Right forelimb (tissue), 1 donor: ENCODE results near the gene GALNT18.

Source experiments
- DNase-seq: peaks from one replicate; pipeline ENCODE4 v3.0.0-alpha.2; 2018

GALNT18 gene

GRCh38 chr11:11584937-11585336 lies 36.9 kb downstream of the GALNT18 start:
- DNase-seq, result no peak

DNA sequence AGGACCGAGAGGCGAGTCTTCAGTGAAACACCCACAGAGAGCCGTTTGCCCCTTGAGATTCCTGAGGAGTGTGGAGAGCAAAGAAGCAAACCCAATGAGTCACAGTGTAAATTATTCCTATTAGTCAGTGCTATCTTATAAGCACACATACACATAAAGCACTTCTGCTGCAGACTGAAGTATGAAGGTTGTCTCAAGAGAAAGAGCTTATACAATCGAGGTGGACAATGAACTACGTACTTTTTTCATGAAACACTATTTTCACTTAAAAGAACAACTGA lies 37.3 kb downstream of the GALNT18 start:
- no peak for DNase-seq

DNA sequence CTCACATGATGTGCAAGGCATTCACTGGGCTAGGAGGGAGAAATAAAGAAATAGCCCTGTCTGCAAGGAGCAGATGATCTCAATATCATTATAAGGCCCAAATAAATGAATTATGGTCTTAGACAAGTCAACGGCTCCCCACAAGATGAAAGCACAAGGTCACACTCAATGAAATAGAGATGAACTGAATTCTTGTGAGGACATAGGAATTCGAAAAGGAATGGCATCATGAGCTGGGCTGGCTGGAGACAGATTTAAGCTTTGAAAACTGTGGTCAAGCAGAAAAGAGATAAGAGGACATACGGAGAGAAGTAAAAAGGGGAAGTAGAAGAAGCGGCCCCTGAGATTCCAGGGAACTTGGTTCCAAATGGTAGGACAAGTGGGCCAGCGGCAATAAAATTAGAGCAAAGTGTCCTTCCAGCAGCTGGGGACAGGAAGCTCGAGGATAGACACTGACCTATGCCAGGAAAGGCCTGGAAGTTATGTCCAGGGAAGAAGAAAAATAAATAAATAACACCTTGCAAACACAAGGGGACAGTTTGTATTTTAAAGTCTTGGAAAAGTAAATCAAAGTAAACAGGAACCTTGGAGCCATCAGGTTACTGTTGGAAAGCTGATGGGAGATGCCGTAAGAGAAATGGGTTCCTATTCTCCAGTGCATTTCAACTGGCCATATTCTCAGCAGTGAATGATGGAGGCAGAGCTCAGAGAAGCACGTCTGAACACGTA lies 37.8 kb downstream of the GALNT18 start:
- DNase-seq, result no peak

GRCh38 chr11:11582011-11582701 lies 39.6 kb downstream of the GALNT18 start:
- no peak for DNase-seq

- no peak for DNase-seq
Measured at GRCh38 chr11:11581481-11581880, 40.3 kb downstream of the GALNT18 start.

DNA sequence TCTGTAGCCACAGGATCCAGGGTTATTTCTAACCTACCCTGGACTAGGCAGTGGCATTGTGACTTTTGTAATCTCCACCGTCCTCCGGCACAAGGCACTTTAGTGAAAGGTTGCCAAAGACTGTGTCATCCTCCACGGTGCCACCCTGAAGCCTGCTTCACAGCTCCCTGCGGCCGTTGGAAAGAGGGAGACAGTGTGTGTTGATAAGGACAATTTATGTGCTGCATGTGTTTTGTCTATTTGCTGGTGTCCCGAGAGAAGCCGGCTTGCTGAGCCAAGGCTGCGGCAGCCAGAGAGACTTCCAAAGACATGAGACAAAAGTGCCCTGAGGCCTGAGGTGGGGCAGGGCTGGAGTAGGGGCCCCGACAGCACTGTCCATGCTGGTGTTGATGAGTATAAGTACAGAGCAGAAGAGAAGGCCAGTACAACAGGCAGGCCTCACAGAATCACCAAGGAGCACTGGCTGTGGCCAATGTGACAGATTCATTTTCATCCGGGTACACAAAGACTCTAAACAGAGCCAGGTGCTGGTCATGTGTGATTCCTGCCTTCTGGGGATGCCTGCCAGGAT lies 40.9 kb downstream of the GALNT18 start:
- DNase-seq, result peak; percentile 36

- DNase-seq, result peak; percentile 12
Measured at GRCh38 chr11:11580012-11580411, 41.8 kb downstream of the GALNT18 start.

DNA sequence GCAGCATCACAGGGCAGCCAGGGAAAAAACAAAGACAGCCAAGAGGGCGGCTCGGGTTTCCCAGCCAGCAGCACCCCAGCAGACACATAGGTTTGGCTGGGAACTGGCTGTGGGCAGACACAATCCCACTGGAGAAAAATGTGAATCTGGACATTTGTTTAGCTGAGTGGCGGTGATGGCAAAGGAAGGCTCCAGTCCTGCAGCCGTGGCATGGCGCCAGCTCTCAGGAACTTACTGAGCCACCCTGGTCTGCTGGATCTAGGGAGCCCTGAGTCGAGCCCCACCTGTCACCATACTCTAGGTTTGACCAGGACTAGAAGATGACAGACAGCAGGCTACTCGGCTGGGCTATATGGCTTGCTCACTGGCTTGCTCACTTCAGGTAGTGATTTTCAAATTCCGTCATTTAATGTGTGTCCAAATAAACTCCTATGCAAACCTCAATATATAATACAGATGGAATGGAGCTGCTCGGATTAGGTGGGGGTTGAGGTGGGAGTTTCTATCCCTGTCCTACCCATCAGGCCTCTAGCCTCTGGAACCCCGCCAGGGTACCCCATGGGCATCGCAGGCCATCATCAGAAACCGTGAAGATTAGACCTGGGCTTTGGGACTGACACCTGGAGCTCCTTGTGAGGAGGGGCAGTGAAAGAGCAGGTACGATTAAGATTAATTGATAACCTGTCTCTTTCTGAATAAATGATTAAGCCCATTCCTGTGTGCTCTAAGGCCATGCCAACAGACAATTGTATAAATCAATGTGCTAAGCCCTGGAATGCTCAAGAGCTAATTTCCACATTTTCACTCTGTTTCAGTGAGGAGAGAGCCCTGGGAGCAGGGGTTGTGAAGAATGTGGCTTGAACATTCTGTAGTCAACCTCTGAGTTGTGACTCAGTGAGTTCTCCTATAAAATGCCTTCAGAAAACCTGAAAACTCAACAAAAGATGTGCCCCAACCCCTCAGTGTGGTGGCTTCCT lies 42.5 kb downstream of the GALNT18 start:
- DNase-seq, result peak; percentile 32

DNA sequence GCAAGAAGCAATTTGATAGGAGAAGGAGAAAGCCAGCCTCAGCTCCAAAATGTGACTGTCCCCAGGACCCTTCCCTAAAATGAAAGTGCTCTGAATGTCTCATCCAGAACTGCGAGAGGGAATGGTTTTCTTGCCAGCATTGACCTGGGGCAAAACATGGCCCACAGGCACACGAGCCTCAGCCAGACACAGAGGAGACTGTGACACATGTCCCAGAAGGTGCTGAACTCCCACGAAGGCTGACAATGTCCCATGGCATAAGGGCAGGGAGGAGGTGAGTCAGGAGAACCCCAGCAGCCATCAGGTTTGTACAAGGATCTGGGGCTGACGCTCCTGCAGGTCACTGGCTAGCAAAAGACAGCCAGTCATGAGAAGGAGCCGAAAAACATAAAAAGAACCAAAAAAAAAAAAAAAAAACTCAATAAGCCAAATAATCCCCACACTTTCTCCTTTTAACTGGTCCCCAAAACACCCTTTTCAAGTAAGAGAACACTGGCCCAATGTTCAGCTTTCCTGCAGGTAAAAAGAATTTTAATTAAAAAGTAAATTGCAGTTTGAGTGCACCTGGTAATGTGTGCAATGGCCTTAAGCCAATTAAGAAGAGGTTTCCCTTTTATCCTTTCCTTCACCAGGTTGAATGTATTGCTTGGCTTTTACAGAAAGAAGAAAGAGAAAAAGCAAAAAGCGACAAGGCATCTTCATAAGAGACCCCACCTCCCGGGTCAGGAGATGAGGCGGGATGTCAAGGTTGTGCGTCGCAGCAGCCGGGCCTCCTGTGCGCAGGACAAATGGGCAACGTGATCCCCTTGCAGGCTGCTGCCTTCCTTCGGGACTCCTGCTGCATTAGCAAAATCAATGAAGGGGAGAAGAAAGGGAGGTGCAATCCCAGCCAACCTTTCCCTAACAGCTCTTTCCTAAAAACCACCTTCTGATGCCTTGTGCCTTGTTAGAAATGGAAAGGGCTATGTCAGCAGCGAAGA lies 43.6 kb downstream of the GALNT18 start:
- no peak for DNase-seq

GRCh38 chr11:11577251-11577855 lies 44.5 kb downstream of the GALNT18 start:
- DNase-seq, result no peak

DNA sequence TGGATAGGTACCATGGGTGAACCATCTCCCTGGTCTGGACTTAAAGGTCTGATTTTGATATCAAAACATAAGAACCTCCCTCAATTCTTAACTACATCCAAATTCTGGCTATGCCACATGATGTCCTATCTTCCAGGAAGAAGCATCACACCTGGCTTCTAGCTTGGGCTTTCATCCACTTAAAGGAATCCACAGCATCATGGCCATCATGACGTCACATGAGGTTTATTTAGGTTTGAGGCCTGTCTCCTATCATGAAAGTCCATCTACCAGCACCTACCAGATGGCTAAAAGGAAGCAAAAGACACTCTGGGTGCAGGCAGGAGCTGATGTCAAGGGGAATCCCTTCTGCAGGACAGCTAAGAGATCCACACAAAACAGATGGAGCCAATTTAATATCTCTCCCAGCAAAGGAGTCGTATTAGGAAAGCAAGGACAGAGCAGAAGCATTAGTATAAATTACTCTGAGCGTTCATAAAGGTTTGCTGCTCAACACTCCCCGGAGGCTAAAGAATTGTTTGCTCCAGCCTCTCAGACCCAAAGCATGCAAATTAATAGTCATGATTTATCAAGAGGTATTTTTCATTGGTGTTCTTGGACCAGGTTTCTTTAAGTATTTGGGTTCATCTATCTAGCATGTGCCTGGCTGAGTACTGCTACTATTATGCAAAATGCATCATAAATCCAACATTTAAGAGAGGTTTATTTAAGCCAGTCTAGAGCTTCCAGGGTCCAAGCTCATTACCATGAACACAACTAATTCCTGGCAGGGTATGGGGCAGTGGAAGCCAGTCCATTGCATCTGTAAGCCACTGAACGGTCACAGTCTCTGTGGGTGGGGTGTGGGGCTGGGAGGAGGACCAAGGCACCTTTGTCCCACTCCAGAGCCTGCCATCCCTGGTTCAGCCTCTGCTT lies 47.2 kb downstream of the GALNT18 start:
- DNase-seq, result no peak

DNA sequence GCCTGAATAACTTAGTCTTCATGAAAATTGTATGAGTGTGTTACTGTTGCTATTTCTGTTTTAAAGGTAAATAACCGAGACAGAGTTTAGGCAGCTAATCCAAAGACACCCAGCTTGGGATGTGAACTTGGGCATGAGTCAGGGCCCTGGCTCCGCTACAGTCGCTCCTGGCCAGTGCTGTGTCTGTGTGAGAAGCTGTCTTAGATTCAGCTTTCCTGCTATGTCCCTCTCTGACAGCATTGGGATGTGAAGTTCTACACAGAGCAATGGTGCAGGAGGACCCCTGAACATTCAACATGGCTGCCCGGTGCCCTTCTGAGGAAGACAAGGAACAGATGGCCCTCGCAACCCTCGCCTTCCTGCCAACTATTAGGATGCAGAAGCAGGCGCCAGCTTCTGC lies 49.4 kb downstream of the GALNT18 start:
- no peak for DNase-seq

- DNase-seq, result no peak
Measured at GRCh38 chr11:11571893-11572292, 49.9 kb downstream of the GALNT18 start.

GRCh38 chr11:11570823-11571222 lies 51.0 kb downstream of the GALNT18 start:
- no peak for DNase-seq

DNA sequence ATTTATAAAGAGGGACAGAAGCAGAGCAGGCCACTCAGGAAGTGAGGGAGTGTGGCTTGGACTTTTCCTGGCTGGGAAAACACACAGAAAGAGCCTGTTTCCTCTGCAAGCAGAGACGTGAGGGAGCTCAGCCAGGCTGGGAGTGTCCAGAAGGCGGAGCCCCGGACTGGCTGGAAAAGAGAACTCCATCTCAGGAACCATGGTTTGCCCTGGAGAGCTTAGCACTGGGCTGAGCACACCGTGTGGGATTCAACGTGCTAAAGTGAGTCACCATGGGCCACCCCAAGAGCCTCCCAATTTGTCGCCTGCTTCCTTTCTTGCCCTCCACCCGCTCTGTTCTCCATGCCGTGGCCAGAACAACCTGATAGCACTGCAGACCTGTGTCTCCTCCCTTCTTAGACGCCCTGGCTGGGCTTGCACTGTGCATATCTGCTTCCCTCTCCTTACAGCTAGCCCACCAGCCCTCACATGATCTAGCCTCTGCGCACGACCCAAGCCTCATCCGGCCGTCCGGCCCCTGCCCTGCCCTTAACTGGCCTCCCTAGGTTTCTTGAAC lies 51.8 kb downstream of the GALNT18 start:
- DNase-seq, result peak; percentile 75

DNA sequence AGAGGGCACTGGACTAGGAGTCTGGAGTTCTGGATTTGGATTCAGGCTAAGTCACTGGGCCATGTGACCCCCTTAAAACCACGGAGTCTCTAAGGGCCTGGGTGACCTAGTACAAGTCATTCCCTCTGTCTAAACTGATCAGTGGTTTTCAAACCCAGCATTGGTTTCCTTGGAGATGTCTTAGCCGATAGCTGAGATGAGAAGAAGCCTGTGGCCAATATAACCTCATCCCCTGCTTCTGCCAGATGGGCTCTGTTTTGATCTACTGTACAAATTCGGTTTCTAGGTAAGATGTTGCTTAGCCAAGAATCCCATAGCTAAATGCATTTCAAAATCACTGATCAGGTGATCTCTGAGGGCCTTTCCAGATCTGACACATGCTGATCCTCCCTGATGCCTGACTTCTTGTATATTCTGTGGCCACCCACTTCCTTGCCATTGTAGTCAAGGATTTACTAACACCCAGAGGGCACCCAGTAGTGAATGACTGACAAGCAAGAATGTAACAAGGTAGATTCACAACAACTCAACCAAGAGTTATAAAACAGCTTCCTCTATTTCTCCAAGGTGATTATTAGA lies 53.1 kb downstream of the GALNT18 start:
- no peak for DNase-seq

DNA sequence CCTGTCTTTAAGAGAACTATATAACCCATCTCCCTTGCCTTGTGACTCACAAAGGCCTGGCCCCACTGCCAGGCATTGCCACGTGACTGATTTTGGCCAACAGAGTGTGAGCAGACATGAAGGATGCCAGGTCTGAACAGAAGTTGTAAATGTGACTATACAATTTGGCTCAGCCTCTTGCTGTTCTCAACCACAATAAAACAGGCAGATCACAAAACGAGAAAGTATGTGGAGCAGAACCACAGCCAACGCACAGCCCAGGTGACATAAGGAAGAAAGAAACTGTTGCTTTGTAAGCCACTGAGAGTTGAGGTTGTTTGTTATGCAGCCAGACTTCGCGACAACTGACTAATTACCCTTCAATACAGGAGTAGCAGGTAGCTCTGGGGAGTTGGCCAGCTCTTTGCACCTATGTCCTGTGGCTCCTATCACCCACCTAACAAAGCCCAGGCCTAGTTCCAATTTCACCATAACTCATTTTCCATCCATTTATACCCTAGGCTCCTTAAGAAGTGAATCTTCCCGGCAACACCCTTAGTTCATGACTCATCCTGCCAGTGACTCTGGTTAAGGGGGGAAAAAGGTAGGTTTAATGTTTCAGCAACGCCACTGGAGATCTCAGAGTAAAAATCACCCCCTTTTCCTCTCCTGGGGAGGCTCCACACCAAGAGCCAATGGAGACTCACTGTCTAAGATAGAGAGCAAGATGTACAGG lies 53.7 kb downstream of the GALNT18 start:
- no peak for DNase-seq

DNA sequence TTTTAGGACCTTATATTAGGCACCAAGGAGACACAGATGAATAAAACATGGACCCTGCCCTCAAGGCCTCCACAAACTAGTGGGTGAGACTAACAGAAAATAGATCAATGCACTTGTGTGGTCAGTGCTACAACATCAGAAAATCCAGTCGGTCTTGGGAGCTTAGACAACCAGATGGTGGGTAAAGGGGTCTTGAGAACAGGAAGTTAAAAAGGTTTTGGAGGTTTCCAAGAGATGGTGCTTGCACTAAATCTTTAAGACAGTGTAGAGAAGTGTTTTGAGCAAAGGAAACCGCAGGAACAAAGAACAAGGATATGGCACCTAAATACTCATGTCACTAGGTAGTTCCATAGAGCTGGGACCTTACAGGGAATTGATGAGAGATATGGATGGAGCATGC lies 56.2 kb downstream of the GALNT18 start:
- no peak for DNase-seq
